H9 (cell line): Measurements from ENCODE around the gene ABCB6. TPM values are rescaled to one million over a fixed set of nuclear protein-coding genes. Genes with fewer than 3 reads are reported as not detected.

ENCODE experiments used
- DNase-seq: peaks from one replicate; pipeline ENCODE4 v3.0.0-alpha.2; 2017
- H2AFZ ChIP-seq: one replicate; pipeline ENCODE4 v1.6.1; 2013; ENCODE audit warnings: mild to moderate bottlenecking, low read length, control low read depth, moderate library complexity
- H2AK5ac ChIP-seq: 2 replicates; pipeline ENCODE4 v1.6.1; 2013; ENCODE audit warnings: low read length, control low read depth, mixed read lengths; ENCODE audit not compliant: insufficient read length
- H2BK120ac ChIP-seq: one replicate; pipeline ENCODE4 v1.6.1; 2013; ENCODE audit warnings: low read depth, mild to moderate bottlenecking, low read length, control low read depth, inconsistent platforms; ENCODE audit not compliant: poor library complexity, severe bottlenecking
- H2BK12ac ChIP-seq: 2 replicates; pipeline ENCODE4 v1.6.1; 2013; ENCODE audit warnings: low read length, control low read depth, mixed read lengths, low read depth; ENCODE audit not compliant: insufficient read length
- H2BK15ac ChIP-seq: 2 replicates; pipeline ENCODE4 v1.6.1; 2013; ENCODE audit warnings: low read depth, low read length, control low read depth
- H2BK20ac ChIP-seq: one replicate; pipeline ENCODE4 v1.6.1; 2013; ENCODE audit warnings: low read depth, mild to moderate bottlenecking, low read length, control low read depth, inconsistent platforms; ENCODE audit not compliant: poor library complexity, severe bottlenecking
- H2BK5ac ChIP-seq: 2 replicates; pipeline ENCODE4 v1.6.1; 2013; ENCODE audit warnings: low read length, control low read depth, mixed read lengths; ENCODE audit not compliant: insufficient read length
- H3K14ac ChIP-seq: 2 replicates; pipeline ENCODE4 v1.6.1; 2013; ENCODE audit warnings: low read length, control low read depth; ENCODE audit not compliant: insufficient read depth
- H3K18ac ChIP-seq: 2 replicates; pipeline ENCODE4 v1.6.1; 2013; ENCODE audit warnings: low read depth, mild to moderate bottlenecking, mixed read lengths, low read length, control low read depth; ENCODE audit not compliant: insufficient read length
- H3K23ac ChIP-seq: 2 replicates; pipeline ENCODE4 v1.6.1; 2013; ENCODE audit warnings: low read length, control low read depth, mixed read lengths, low read depth; ENCODE audit not compliant: insufficient read length
- H3K23me2 ChIP-seq: 2 replicates; pipeline ENCODE4 v1.6.1; 2013; ENCODE audit warnings: low read depth, mild to moderate bottlenecking, mixed read lengths, low read length, control low read depth; ENCODE audit not compliant: insufficient read length, poor library complexity, severe bottlenecking
- H3K27ac ChIP-seq: 2 replicates; pipeline ENCODE4 v1.5.1; 2013; ENCODE audit warnings: low read length, control low read depth, mixed read lengths, low read depth; ENCODE audit not compliant: insufficient read length
- H3K27me3 ChIP-seq: 2 replicates; pipeline ENCODE4 v1.6.1; 2013; ENCODE audit warnings: low read length, control low read depth, inconsistent platforms; ENCODE audit not compliant: insufficient read depth
- H3K4ac ChIP-seq: 2 replicates; pipeline ENCODE4 v1.6.1; 2013; ENCODE audit warnings: low read depth, mild to moderate bottlenecking, control low read depth, inconsistent platforms, low read length, moderate library complexity
- H3K4me1 ChIP-seq: 2 replicates; pipeline ENCODE4 v1.6.1; 2013; ENCODE audit warnings: low read length, control low read depth, inconsistent platforms; ENCODE audit not compliant: insufficient read depth
- H3K4me2 ChIP-seq: 2 replicates; pipeline ENCODE4 v1.6.1; 2013; ENCODE audit warnings: low read length, control low read depth, mixed read lengths; ENCODE audit not compliant: insufficient read length, insufficient read depth
- H3K56ac ChIP-seq: 2 replicates; pipeline ENCODE4 v1.6.1; 2013; ENCODE audit warnings: low read depth, mild to moderate bottlenecking, mixed read lengths, low read length, control low read depth; ENCODE audit not compliant: insufficient read length
- H3K79me1 ChIP-seq: 2 replicates; pipeline ENCODE4 v1.6.1; 2013; ENCODE audit warnings: low read depth, mild to moderate bottlenecking, moderate library complexity, low read length, control low read depth, inconsistent platforms; ENCODE audit not compliant: insufficient read depth, poor library complexity, severe bottlenecking
- H3K79me2 ChIP-seq: 2 replicates; pipeline ENCODE4 v1.6.1; 2013; ENCODE audit warnings: low read length, control low read depth, inconsistent platforms; ENCODE audit not compliant: insufficient read depth
- H3K9ac ChIP-seq: 2 replicates; pipeline ENCODE4 v1.6.1; 2013; ENCODE audit warnings: low read length, control low read depth, mixed read lengths; ENCODE audit not compliant: insufficient read length; ENCODE audit errors: extremely low read depth
- H3K9me3 ChIP-seq: one replicate; pipeline ENCODE4 v1.6.1; 2013; ENCODE audit warnings: low read depth, low read length, inconsistent platforms; ENCODE audit not compliant: control insufficient read depth
- H3T11ph ChIP-seq: one replicate; pipeline ENCODE4 v1.6.1; 2013; ENCODE audit warnings: mild to moderate bottlenecking, low read length, control low read depth, inconsistent platforms
- H4K20me1 ChIP-seq: one replicate; pipeline ENCODE4 v1.6.1; 2013; ENCODE audit not compliant: control insufficient read depth, insufficient read length, insufficient read depth
- H4K5ac ChIP-seq: 2 replicates; pipeline ENCODE4 v1.6.1; 2013; ENCODE audit warnings: low read depth, mild to moderate bottlenecking, mixed read lengths, low read length, control low read depth; ENCODE audit not compliant: insufficient read length
- H4K8ac ChIP-seq: replicated peaks from 2 replicates; pipeline ENCODE4 v1.6.1; 2013; ENCODE audit warnings: low read length, control low read depth, mixed read lengths, low read depth; ENCODE audit not compliant: insufficient read length
- H4K91ac ChIP-seq: 2 replicates; pipeline ENCODE4 v1.6.1; 2013; ENCODE audit warnings: low read depth, mild to moderate bottlenecking, moderate library complexity, mixed read lengths, low read length, control low read depth; ENCODE audit not compliant: insufficient read length
- H3K27ac Mint-ChIP-seq, 3 experiments: 2 replicates in 2 of 3; 3 replicates in 1 of 3; pipeline ENCODE4 v1.8.0; 2020 to 2021; ENCODE audit warnings: mixed read lengths in 3 of 3, mild to moderate bottlenecking in 1 of 3, moderate library complexity in 1 of 3
- H3K27me3 Mint-ChIP-seq: 2 replicates; pipeline ENCODE4 v1.8.0; 2021; ENCODE audit warnings: low read depth, mild to moderate bottlenecking, moderate library complexity, mixed read lengths
- H3K36me3 Mint-ChIP-seq, 3 experiments: 2 replicates in 2 of 3; 3 replicates in 1 of 3; pipeline ENCODE4 v1.8.0; 2020 to 2021; ENCODE audit warnings: low read depth in 3 of 3, mixed read lengths in 3 of 3; ENCODE audit not compliant: insufficient read depth in 1 of 3
- H3K4me1 Mint-ChIP-seq, 2 experiments: 2 replicates each; pipeline ENCODE4 v1.8.0; 2020; ENCODE audit warnings: mixed read lengths in 2 of 2
- H3K4me3 Mint-ChIP-seq, 2 experiments: 2 replicates in 1 of 2; 3 replicates in 1 of 2; pipeline ENCODE4 v1.8.0; 2020 to 2021; ENCODE audit warnings: mild to moderate bottlenecking in 2 of 2, mixed read lengths in 2 of 2, moderate library complexity in 1 of 2
- H3K9me3 Mint-ChIP-seq, 2 experiments: 2 replicates in 1 of 2; 3 replicates in 1 of 2; pipeline ENCODE4 v1.8.0; 2020; ENCODE audit warnings: mild to moderate bottlenecking in 2 of 2, mixed read lengths in 2 of 2, moderate library complexity in 1 of 2
- CTCF ChIP-seq: fragments of 200-600 bp; sonication (generic); conservative IDR thresholded peaks from 3 replicates; pipeline ENCODE4 v1.8.0; 2021; ENCODE audit warnings: antibody characterized with exemption, mild to moderate bottlenecking
- WGBS: extraction: QIAGEN DNeasy Blood & Tissue Kit; methylation state at CpG from one replicate; pipeline ENCODE4 v1.1.7; 2013; ENCODE audit warnings: missing lambda C conversion rate, low lambda C conversion rate, mixed read lengths; ENCODE audit not compliant: insufficient read length; ENCODE audit errors: extremely low coverage; 5-methylcytosine and 5-hydroxymethylcytosine counted together
- total RNA-seq: library from RNA; stranded (reverse); gene quantifications from 2 replicates; pipeline ENCODE4 v1.2.1, GENCODE V29; 2021

ABCB6 gene
- total RNA-seq, 1 experiment from 2014 or later, result 46.4 TPM

- H3K27ac Mint-ChIP-seq, result peak overlapping the region; percentile 99 to 100 (median 99)
- no CpG with 5 or more reads among the region's 24 CpGs for WGBS
These were observed 11.3 kb upstream of the ABCB6 start for GRCh38 chr2:219230059-219230540.

More at GRCh38 chr2:219230059-219230540, 11.3 kb upstream of the ABCB6 start:
- peak; percentile 51 for DNase-seq
- no peak overlapping the region for H3K18ac ChIP-seq
- no peak overlapping the region for H4K8ac ChIP-seq
- Mint-ChIP-seq H3K4me3 (peak overlapping the region; percentile 96 to 99), H3K27me3 (no peaks in the 10 kb centered on the region; the same call in 1 of the 2 replicates), H3K4me1 (peaks cover 11% of the 10 kb centered on the region in 2 experiments), H3K36me3 (peaks cover 21 to 54% (median 48%) of the 10 kb centered on the region in 3 experiments), H3K9me3 (no peaks in the 10 kb centered on the region; a peak in 1 of 5 replicates)
- H3K79me2 ChIP-seq, result 0 out of 2 replicates have a peak, but pooled peaks cover 2% of the 10 kb centered on the region
- H2AK5ac ChIP-seq, result no peak overlapping the region
- no peaks in the 10 kb centered on the region for H3K23me2 ChIP-seq
- H3K4ac ChIP-seq, result no peak overlapping the region
- no peak overlapping the region for H2BK20ac ChIP-seq
- no peak overlapping the region for H2BK12ac ChIP-seq
- no peak overlapping the region for H3K56ac ChIP-seq
- TF ChIP-seq CTCF, result no peak
- no peaks in the 10 kb centered on the region for H4K20me1 ChIP-seq
- H3K27me3 ChIP-seq, result no peaks in the 10 kb centered on the region
- H2AFZ ChIP-seq, result no peak overlapping the region
- H3K4me2 ChIP-seq, result peak overlapping the region; percentile 77
- H3K4me1 ChIP-seq, result no peaks in the 10 kb centered on the region
- no peak overlapping the region for H2BK120ac ChIP-seq
- H3K14ac ChIP-seq, result 0 out of 2 replicates have a peak overlapping the region, but pooled peaks have one; percentile 10
- H2BK15ac ChIP-seq, result no peak overlapping the region
- no peak overlapping the region for H3K23ac ChIP-seq
- H3T11ph ChIP-seq, result no peak overlapping the region
- H3K79me1 ChIP-seq, result no peaks in the 10 kb centered on the region
- H4K5ac ChIP-seq, result no peak overlapping the region
- no peak overlapping the region for H4K91ac ChIP-seq
- no peaks in the 10 kb centered on the region for H3K9me3 ChIP-seq
- H2BK5ac ChIP-seq, result no peak overlapping the region
- H3K27ac ChIP-seq, result peak overlapping the region; percentile 29
- H3K9ac ChIP-seq, result peak overlapping the region; percentile 79
